Measurements from ENCODE around the gene PLCD3.

PLCD3 gene

DNA sequence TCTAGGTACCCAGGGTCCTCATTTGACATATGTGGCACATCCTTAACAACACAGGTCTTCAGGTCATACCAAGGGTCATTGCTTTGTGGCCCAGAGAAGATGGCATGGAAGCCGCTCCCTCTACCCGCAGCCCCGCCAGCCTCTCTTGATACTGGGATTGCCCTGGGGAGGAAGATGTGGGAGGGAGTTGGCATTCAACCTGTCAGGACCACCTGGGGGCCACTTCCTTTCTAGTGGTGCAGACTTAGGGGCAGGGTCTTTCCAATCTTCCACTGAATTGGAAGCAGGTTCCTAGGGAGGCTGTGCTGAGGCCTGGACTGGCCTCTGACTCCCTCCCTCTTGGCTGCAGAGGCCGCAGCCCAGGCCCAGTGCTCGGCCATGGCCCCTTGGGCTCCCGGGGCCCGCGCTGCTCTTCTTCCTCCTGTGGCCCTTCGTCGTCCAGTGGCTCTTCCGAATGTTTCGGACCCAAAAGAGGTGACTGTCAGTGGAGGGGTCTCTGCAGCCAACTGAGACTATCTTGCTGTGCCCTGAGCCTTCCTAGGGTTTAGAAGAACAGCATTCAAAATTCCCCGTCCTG lies 10.9 kb upstream of the PLCD3 start:
- H2AFZ ChIP-seq (ENCODE audit: low read depth) = no peak overlapping the region
- no peaks in the 10 kb centered on the region for H3K79me2 ChIP-seq (ENCODE audit: insufficient read depth, low read depth)
- no peak overlapping the region for H3K4me3 ChIP-seq (IDR thresholded peaks at IDR 0.05; ENCODE audit: insufficient read depth, low read depth, low read length)
- H3K4me2 ChIP-seq = no peak overlapping the region
- TF ChIP-seq, protein P1, sequence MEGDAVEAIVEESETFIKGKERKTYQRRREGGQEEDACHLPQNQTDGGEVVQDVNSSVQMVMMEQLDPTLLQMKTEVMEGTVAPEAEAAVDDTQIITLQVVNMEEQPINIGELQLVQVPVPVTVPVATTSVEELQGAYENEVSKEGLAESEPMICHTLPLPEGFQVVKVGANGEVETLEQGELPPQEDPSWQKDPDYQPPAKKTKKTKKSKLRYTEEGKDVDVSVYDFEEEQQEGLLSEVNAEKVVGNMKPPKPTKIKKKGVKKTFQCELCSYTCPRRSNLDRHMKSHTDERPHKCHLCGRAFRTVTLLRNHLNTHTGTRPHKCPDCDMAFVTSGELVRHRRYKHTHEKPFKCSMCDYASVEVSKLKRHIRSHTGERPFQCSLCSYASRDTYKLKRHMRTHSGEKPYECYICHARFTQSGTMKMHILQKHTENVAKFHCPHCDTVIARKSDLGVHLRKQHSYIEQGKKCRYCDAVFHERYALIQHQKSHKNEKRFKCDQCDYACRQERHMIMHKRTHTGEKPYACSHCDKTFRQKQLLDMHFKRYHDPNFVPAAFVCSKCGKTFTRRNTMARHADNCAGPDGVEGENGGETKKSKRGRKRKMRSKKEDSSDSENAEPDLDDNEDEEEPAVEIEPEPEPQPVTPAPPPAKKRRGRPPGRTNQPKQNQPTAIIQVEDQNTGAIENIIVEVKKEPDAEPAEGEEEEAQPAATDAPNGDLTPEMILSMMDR (conservative IDR thresholded peaks at IDR 0.05; ENCODE audit: low read depth, low read length) = no peak
- no peak overlapping the region for H3K9ac ChIP-seq
- H3K4me1 ChIP-seq (ENCODE audit: low read depth, poor library complexity, severe bottlenecking) = peaks cover 9% of the 10 kb centered on the region
- H4K20me1 ChIP-seq (ENCODE audit: insufficient read depth) = no peaks in the 10 kb centered on the region
- H3K36me3 ChIP-seq (ENCODE audit: insufficient read depth) = no peaks in the 10 kb centered on the region
- H3K27ac ChIP-seq = no peak overlapping the region
- no peaks in the 10 kb centered on the region for H3K27me3 ChIP-seq (ENCODE audit: insufficient read depth, low read depth)

- no peaks in the 10 kb centered on the region for H3K27me3 ChIP-seq (ENCODE audit: insufficient read depth, low read depth)
- no peak overlapping the region for H3K9ac ChIP-seq
- no peaks in the 10 kb centered on the region for H3K79me2 ChIP-seq (ENCODE audit: insufficient read depth, low read depth)
- H3K4me1 ChIP-seq (ENCODE audit: low read depth, poor library complexity, severe bottlenecking) = peaks cover 9% of the 10 kb centered on the region
- H2AFZ ChIP-seq (ENCODE audit: low read depth) = no peak overlapping the region
- no peaks in the 10 kb centered on the region for H3K36me3 ChIP-seq (ENCODE audit: insufficient read depth)
- no peak overlapping the region for H3K27ac ChIP-seq
- TF ChIP-seq, protein P1 (conservative IDR thresholded peaks at IDR 0.05; ENCODE audit: low read depth, low read length) = no peak
- no peak overlapping the region for H3K4me2 ChIP-seq
- no peak overlapping the region for H3K4me3 ChIP-seq (IDR thresholded peaks at IDR 0.05; ENCODE audit: insufficient read depth, low read depth, low read length)
- H4K20me1 ChIP-seq (ENCODE audit: insufficient read depth) = no peaks in the 10 kb centered on the region
Observed at GRCh38 chr17:45139533-45139920, 7.2 kb upstream of the PLCD3 start.

DNA sequence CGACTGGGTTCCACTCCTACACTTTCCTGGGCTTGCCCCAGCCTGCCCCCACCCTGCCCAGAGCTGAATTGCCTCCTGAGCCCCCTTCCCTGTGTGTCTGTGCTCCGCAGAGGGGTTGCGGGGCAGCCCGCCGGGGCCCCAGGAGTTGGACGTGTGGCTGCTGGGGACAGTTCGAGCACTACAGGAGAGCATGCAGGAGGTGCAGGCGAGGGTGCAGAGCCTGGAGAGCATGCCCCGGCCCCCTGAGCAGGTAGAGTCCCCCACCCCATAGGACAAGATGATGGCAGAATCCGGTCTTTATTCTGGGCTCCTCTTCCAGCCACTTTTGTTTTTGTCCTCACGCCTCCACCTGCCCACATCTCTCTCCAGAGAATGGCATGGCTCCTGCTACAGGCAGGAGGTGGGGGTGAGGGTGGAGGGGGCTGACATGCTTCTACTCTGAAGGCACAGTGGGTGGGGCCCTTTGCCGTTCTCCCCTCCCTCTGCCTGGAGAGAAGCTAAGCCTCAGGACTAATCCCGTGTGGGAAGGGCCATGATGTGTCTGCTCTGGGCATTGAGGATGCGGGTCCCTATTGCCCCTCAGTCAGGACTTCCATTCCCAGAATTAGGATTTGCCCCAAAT lies 6.7 kb upstream of the PLCD3 start:
- no peak overlapping the region for H3K9ac ChIP-seq

GRCh38 chr17:45137561-45138305 lies 5.4 kb upstream of the PLCD3 start:
- Histone ChIP-seq H3K4me2 (no peak overlapping the region), H3K27me3 (ENCODE audit: insufficient read depth, low read depth) (no peaks in the 10 kb centered on the region), H2AFZ (ENCODE audit: low read depth) (no peak overlapping the region), H3K9ac (no peak overlapping the region), H3K79me2 (ENCODE audit: insufficient read depth, low read depth) (no peaks in the 10 kb centered on the region), H3K4me1 (ENCODE audit: low read depth, poor library complexity, severe bottlenecking) (peaks cover 9% of the 10 kb centered on the region), H4K20me1 (ENCODE audit: insufficient read depth) (no peaks in the 10 kb centered on the region), H3K36me3 (ENCODE audit: insufficient read depth) (no peaks in the 10 kb centered on the region), H3K27ac (no peak overlapping the region), H3K4me3 (IDR thresholded peaks at IDR 0.05; ENCODE audit: insufficient read depth, low read depth, low read length) (no peak overlapping the region)
- TF ChIP-seq, protein P1 (conservative IDR thresholded peaks at IDR 0.05; ENCODE audit: low read depth, low read length) = no peak

More for the DNA sequence above, 6.7 kb upstream of the PLCD3 start:
- Histone ChIP-seq H3K27ac (no peak overlapping the region), H3K4me3 (IDR thresholded peaks at IDR 0.05; ENCODE audit: insufficient read depth, low read depth, low read length) (no peak overlapping the region), H3K79me2 (ENCODE audit: insufficient read depth, low read depth) (no peaks in the 10 kb centered on the region), H3K36me3 (ENCODE audit: insufficient read depth) (no peaks in the 10 kb centered on the region), H3K27me3 (ENCODE audit: insufficient read depth, low read depth) (no peaks in the 10 kb centered on the region), H3K4me1 (ENCODE audit: low read depth, poor library complexity, severe bottlenecking) (peaks cover 9% of the 10 kb centered on the region), H4K20me1 (ENCODE audit: insufficient read depth) (no peaks in the 10 kb centered on the region), H2AFZ (ENCODE audit: low read depth) (no peak overlapping the region), H3K4me2 (no peak overlapping the region)
- TF ChIP-seq, protein P1 (conservative IDR thresholded peaks at IDR 0.05; ENCODE audit: low read depth, low read length) = no peak
